Omental fat pad (tissue), 4 donors: ENCODE data around the gene HRH2. TPM values are rescaled to one million over a fixed set of nuclear protein-coding genes. Genes with fewer than 3 reads are reported as not detected.

Experiments used
- ATAC-seq: fragments of 150-250 bp; one replicate; pipeline ENCODE4 v1.9.1; 2016; ENCODE audit warnings: mild to moderate bottlenecking, moderate library complexity; ENCODE audit not compliant: low FRiP score
- DNase-seq: peaks from one replicate; pipeline ENCODE4 v3.0.0-alpha.2; 2019; ENCODE audit warnings: low spot score
- total RNA-seq, 4 donors: library from RNA; depleted of rRNA; stranded (reverse); fragments of >200 nt; gene quantifications; one replicate each; pipeline ENCODE4 v1.1.0, GENCODE V29; 2016
- TF ChIP-seq, protein P1 (sequence below), 3 donors: fragments of 450-650 bp; IDR thresholded peaks; one replicate each; pipeline ENCODE4 v1.5.1; 2016 to 2017; ENCODE audit warnings: antibody characterized with exemption in 3 of 3, mild to moderate bottlenecking in 3 of 3, moderate library complexity in 2 of 3

Gene HRH2
- total RNA-seq, 4 donors from 2014 or later: 2.9 to 22.6 (median 10.4) TPM

- ATAC-seq (no peak), DNase-seq (no peak)
- TF ChIP-seq, protein P1, sequence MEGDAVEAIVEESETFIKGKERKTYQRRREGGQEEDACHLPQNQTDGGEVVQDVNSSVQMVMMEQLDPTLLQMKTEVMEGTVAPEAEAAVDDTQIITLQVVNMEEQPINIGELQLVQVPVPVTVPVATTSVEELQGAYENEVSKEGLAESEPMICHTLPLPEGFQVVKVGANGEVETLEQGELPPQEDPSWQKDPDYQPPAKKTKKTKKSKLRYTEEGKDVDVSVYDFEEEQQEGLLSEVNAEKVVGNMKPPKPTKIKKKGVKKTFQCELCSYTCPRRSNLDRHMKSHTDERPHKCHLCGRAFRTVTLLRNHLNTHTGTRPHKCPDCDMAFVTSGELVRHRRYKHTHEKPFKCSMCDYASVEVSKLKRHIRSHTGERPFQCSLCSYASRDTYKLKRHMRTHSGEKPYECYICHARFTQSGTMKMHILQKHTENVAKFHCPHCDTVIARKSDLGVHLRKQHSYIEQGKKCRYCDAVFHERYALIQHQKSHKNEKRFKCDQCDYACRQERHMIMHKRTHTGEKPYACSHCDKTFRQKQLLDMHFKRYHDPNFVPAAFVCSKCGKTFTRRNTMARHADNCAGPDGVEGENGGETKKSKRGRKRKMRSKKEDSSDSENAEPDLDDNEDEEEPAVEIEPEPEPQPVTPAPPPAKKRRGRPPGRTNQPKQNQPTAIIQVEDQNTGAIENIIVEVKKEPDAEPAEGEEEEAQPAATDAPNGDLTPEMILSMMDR (IDR thresholded peaks at IDR 0.05): no peak
These were observed 73.3 kb downstream of the HRH2 start for GRCh38 chr5:175731172-175731571.

DNA sequence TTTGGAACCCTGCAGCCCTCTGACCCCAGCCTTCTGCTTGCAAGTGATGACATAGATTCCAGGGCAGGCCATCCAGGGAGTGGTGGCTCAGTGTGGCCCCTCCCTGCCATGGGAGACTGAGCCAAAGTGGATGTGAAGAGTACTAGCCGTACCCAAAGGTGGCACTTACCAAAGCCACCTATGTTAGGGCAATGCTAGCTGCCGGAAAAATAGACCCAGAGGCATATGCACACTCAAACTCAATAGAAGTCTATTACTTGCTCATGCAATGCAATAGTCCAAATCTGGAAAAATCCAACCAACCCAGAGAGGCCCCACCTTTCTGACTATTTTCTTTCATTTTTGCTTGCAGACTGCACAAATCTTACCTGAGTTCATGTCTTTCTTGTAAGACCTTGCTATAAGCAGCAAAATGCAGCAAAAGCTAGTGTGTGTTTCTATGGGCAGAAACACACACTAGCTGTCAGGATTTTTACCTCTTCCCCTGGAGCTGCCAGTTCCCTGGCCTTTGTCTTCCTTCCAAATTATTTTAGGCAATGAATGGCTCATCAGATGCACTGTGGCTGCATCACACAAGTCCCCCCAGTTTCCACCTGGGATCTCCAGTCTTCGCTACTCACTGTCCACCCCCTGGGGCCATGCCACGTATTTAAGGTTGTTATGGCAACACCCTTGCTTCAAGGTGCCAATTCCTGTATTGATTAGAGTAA lies 74.0 kb downstream of the HRH2 start:
- DNase-seq: no peak
- ATAC-seq: no peak

GRCh38 chr5:175733017-175733416 lies 75.1 kb downstream of the HRH2 start:
- ATAC-seq: no peak
- TF ChIP-seq, protein P1 (IDR thresholded peaks at IDR 0.05): no peak
- DNase-seq: no peak

More for the DNA sequence above, 74.0 kb downstream of the HRH2 start:
- TF ChIP-seq, protein P1 (IDR thresholded peaks at IDR 0.05): no peak

- DNase-seq (no peak), ATAC-seq (no peak)
- TF ChIP-seq, protein P1 (IDR thresholded peaks at IDR 0.05): no peak
These were observed 76.1 kb downstream of the HRH2 start for GRCh38 chr5:175734016-175734415.

- TF ChIP-seq, protein P1 (IDR thresholded peaks at IDR 0.05): no peak
- DNase-seq (no peak), ATAC-seq (no peak)
These were observed 76.6 kb downstream of the HRH2 start for GRCh38 chr5:175734501-175734900.

DNA sequence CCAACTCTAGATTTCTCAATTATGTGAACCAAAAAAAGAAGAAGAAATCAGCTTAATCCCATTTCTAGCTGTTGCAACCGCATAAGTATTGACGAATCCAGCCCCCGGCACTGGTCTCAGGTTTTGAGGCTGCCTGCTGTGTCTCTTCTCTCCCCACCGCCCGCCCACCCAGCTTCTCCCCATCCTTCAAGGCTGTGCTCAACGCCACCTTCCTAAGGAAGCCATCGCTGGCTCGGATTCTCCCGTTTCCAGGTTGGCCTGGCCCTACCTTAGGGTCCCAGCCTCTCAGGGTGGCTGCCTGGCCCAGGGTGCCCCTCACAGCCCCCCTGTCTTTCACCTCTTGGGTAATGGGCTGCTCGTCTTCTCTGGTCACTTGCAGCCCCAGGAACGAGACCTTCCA lies 77.8 kb downstream of the HRH2 start:
- TF ChIP-seq, protein P1 (IDR thresholded peaks at IDR 0.05): no peak
- DNase-seq: no peak
- ATAC-seq: no peak

- TF ChIP-seq, protein P1 (IDR thresholded peaks at IDR 0.05): no peak
- no peak for ATAC-seq
- DNase-seq: no peak
These were observed 78.8 kb downstream of the HRH2 start for GRCh38 chr5:175736652-175737051.
